IPS DF 19.7 (cell line): Measurements from ENCODE around the gene SNX25.
A peak's percentile ranks its signal among the peaks of the same experiment; 100 is the strongest.
"Not testable (repeated sequence)": the region's sequence is repeated elsewhere in the genome, so short reads cannot be mapped to it uniquely, and the experiment has no call there.

Experiments used
- DNase-seq: peaks from one replicate; pipeline ENCODE4 v3.0.0-alpha.2; 2013; ENCODE audit warnings: low read depth, low spot score

Gene SNX25

DNA sequence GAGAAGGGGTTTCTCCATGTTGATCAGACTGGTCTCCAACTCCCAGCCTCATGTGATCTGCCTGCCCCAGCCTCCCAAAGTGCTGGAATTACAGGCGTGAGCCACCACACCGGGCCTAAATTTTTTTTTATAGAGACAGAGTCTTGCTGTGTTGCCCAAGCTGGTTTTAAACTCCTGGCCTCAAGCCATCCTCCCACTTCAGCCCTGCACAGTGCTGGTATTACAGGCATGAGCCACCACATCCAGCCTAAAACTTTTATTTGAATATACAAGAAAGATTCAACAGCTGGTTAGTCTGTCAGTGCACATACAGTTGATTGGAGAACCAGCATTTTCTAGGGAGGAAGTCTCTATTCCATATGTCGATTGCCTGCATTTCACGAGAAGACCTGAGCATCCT is 95.1 kb downstream of the SNX25 start:
- no peak for DNase-seq

DNA sequence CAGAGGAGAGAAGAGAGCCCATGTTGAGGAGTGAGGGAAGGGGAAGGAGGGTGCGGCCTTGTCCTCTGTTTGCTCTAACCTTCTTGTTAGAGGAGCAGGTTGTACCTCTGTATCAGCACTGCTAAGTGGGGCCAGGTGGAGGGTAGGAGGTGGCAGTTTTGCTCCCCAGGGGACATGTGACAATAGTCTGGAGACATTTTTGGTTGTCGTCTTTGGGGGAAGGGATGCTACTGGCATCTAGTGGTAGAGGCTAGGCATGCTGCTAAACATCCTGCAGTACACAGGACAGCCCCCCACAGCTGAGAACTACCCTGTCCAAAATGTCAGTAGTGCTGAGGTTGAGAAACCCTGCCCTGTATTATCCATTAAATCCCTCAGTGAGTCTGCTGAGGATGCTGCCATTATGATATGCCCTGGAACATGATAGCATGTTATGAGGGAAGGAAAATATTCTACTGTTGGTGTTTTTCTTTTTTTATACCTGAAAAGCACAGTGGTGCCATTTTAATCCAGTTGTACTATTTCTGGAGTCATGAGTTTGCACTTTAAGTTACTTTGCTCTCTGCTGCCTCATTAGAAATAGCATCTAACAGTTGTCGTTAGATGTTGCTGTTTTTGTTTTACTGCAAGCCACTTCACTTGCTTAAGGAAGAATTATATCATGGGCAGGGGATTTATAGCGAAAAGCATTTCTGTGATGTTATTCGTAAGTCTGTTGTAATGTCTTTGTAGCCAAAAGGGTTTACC is 95.7 kb downstream of the SNX25 start:
- DNase-seq, result peak; percentile 52

DNA sequence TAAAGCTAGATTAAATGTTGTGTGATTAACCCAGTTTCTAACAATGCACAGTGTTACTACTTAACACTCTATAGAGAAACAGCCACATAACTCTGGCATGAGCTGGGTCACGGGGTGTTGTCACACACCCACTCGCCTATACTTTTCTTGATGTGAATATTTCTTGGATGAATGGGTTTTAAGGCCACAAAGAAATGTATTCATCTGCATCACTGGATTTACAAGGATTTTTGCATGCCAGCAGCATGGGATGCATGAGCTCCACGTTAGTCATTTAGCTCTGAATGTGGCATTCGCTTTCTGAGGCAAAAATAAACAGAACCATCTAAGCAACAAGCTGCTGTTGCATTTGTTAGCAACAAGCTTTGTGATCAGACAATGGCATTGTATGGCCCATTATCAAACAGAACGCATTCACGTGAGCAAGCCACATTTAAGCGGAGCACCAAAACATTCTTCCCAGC is 96.6 kb downstream of the SNX25 start:
- no peak for DNase-seq

DNA sequence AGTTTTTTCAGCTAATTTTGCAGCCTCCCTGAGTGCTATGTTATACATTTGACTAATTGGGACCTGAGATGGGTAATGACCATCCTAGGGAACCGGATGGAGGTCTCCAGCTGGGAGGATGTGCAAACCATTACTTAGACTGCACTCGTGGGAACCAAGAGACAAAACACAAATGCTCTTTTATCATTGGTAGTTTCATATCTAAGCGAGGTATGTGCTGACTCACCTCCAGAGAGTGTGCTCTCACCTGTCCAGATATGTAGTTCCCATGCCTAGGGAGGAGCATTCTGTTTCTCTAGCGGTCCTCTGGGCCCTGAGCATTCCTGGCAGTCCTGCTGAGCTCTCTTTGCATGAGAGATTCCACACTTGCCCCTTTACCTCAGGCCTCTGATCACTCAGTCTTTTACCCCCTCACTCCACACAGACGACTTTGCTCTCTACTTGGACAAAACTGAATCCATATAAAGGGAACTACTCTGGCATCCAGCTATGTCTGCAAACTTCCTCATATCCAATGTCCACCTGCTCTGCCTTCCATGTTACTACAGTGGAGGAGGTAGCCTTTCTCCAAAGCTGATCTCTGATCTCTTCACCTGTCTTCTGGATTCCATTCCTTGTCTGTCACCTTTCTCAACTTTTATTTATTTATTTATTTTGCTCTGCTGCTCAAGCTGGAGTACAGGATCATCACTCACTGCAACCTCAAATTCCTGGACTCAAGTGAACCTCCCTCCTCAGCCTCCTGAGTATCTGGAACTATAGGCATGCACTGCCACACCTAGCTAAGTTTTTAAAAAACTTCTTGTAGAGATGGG is 97.9 kb downstream of the SNX25 start:
- DNase-seq, result no peak

DNA sequence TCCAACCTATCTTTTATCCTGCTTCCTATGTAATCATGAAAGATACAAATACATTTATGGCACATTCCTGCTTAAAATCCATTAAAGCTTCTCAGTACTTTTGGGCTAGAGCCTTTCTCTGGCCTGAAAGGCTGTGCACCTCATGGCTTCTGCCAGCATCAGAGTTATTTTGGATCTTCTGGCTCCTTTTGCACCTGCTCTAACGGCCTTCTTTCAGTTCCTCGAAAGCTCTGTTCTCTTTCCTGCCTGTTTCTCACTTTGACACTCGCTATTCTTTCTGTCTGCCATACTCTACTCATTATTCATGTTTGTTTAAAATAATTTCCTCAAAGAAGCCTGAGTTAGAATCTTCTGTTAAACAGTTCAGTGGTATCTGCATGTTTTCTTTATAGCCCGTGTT is 100.4 kb downstream of the SNX25 start:
- no peak for DNase-seq

DNA sequence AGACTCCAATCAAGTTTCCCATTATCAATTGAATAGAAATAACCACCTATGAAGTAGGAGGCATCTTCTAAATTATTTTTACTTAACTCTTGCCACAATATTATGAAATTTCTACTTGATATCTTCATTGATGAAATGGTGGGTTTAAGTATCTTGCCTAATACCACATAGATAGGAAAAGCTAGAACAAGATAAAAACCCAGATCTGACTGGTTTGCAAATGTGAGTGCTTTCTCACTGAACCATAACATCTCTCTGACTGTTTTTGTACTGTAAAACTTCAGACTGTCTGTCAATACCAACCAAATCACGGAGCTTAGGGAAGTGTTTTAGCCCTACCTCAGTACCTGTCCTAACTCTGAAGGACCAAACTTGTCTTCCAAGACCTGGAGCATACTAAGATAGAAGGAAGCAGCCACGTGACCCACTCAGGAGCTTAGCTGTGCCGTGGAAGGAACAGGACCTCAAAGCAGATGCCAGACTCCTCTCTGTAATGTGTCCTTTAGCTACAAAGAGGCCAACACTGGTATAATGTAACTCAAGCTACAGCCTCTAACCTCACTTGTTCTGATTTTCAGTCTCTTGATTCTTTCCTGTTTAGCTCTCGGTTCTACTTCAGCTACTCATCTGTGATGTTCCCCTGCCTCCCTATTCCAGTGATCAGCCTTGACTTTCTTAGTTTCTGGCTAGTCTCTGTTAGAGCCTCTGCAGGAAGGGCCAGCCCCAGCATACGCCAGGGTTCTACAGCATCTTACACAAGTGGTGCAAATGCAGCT is 101.9 kb downstream of the SNX25 start:
- no peak for DNase-seq

DNA sequence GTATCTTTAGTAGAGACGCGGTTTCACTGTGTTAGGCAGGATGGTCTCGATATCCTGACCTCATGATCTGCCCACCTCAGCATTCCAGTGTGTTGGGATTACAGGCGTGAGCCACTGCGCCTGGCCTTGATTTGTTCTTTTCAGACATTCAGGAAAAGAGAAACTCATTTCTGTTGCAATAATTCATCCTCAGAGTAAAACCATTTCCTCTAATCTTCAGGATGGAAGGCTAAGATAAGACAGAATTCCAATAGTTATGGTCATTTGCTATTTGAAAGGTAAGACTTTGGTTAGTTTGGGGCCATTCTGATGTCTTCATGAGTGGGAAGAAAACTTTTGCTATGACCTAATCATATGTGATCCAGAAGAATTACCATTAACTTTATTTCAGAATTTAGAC is 103.3 kb downstream of the SNX25 start:
- DNase-seq, result no peak

DNA sequence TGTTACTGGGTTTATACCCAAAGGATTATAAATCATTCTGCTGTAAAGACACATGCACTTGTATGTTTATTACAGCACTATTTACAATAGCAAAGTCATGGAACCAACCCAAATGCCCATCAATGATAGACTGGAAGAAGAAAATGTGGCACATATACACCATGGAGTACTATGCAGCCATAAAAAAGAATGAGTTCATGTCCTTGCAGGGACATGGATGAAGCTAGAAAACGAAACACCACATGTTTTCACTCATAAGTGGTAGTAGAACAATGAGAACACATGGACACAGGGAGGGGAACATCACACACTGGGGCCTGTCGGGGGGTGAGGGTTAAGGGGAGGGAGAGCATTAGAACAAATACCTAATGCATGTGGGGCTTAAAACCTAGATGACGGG is 108.1 kb downstream of the SNX25 start:
- not testable (repeated sequence) for DNase-seq

DNA sequence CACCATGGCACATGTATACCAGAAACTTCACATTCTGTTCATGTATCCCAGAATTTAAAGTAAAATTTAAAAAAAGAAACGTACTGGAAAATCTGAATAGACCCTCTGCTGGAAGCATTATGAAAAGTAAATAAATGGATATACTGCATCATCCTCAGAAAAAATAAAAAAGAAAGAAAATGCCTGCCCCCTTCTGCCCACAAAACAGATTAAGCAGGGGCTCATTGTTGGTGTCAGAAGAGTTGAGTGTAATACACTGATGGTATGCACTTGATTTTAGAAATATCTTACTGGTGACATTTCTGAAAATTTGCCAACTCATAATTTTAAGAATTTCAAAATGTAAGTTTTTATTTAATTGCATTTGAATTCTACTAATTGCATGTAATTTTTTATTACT is 108.5 kb downstream of the SNX25 start:
- DNase-seq, result no peak

DNA sequence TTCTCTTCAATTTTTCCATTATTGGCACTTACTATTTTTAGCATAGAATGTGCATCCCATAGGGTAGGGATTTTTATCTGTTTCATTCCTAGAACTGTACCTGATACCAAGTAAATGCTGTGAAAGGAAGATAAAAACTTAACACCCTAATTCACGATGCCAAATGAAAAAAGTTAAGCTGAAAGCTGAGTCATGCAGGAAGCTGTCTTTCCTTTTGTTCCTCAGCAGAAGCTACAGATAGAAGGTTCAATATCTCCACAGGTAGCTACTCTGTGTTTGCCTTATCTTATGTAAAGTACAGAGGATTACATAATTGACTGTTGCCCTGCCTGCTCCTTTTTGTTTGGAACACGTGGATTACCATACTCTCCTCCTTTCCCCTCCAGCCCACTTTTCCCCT is 109.3 kb downstream of the SNX25 start:
- DNase-seq, result peak; percentile 81

DNA sequence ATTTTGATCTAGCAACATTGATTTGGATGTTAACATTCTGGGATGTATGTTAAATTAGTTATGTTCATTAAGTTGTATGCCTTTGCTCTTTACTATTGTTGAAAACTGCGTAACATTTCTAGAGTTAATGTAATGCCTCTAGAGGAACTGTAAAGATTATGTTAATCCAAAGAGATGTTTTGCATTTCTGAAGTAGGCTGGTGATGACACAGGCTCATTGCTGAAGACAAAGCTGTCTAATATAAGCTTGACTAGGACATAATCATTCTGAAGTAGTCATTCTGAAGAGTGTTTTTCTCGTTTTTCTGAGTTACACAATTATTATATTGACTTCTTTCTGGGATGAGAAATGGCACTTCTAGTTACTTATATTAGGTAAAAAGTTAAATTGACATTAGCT is 113.4 kb downstream of the SNX25 start:
- no peak for DNase-seq

DNA sequence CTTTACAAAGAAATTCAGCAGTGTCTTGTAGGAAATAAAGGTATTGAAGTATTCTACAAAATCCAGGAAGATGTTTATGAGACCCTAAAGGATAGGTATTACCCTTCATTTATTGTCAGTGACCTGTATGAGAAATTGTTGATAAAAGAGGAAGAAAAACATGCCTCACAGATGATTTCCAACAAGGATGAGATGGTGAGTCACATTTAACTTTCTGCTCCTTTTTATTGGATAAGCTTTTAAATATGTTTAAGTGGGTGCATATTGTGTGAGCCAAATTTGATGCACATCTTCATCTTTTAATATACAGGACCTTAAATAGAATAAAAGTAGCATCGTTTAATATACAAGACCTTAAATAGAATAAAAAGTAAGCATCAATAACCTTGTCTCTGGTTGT is 114.2 kb downstream of the SNX25 start:
- no peak for DNase-seq

DNA sequence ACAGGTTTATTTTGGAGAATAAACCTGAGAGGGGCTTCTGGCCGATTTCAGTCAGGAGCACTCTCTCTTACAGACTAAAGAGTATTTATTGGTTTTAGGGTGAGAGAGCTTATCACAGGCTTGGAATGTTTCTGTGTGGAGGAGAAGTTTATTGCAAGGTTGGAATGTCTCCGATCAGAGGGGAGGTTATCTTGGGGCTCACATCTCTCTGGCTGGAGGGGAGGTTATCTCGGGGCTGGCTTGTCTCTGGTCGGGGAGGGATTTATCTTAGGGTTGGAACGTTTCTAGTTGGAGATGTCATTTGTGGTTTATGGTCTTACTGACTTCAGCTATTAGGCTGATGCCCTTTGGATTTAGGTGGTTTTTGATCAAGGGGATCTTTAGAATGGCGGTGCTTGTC is 115.0 kb downstream of the SNX25 start:
- DNase-seq, result not testable (repeated sequence)

DNA sequence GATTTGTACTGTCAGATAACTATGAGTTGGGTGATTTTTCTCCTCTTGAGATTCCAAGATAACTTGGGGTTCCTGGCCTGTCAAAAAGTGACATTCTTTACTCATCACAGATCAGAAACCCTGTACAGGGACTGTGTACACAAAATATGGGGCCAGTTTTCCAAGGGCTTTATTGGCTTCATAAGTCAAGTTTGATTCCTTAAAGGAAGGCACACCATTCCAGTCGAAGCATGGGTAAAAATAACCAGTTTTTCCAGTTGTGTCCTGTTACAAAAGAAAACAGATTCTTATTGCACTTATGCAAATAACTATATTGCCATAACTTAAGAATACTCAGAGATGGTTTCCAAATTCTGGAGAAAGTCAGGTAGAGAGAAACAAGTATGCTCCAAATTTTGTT is 116.3 kb downstream of the SNX25 start:
- DNase-seq, result not testable (repeated sequence)

DNA sequence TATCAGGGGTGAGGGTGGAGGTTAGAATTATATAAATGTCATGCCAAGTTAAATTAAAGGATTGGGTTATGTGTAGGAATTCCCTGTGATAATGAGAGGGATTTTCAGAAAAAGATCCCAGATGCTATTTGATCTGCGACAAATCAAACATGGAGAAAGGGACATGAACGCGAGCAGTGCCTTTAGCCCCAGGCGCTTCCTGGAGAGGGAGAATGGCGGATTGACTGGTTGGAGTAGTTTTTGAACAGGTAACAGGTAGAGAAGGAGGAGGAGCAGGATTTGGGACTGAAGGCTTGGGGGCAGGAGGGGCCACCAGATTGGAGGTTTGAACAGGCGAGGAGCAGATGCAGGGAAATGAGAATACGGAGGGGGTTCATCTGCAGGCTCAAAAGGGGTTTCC is 119.2 kb downstream of the SNX25 start:
- DNase-seq, result no peak

DNA sequence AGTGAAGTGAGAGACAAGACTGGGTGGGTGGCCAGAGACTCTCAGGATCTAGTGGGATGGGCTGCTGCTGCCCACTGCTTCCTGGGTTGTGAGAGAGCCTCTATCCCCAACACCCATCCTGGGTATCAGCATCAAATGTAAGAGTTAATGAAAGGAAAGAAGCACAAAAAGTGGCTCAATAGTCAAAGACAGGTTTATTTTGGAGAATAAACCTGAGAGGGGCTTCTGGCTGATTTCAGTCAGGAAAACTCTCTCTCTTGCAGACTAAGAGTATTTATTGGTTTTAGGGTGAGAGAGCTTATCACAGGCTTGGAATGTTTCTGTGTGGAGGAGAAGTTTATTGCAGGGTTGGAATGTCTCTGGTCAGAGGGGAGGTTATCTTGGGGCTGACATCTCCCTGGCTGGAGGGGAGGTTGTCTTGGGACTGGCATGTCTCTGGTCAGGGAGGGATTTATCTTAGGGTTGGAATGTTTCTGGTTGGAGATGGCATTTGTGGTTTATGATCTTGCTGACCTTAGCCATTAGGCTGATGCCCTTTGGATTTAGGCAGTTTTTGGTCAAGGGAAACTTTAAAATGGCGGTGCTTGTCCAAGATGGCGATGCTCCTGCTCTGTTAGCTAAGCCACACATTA is 120.6 kb downstream of the SNX25 start:
- not testable (repeated sequence) for DNase-seq

DNA sequence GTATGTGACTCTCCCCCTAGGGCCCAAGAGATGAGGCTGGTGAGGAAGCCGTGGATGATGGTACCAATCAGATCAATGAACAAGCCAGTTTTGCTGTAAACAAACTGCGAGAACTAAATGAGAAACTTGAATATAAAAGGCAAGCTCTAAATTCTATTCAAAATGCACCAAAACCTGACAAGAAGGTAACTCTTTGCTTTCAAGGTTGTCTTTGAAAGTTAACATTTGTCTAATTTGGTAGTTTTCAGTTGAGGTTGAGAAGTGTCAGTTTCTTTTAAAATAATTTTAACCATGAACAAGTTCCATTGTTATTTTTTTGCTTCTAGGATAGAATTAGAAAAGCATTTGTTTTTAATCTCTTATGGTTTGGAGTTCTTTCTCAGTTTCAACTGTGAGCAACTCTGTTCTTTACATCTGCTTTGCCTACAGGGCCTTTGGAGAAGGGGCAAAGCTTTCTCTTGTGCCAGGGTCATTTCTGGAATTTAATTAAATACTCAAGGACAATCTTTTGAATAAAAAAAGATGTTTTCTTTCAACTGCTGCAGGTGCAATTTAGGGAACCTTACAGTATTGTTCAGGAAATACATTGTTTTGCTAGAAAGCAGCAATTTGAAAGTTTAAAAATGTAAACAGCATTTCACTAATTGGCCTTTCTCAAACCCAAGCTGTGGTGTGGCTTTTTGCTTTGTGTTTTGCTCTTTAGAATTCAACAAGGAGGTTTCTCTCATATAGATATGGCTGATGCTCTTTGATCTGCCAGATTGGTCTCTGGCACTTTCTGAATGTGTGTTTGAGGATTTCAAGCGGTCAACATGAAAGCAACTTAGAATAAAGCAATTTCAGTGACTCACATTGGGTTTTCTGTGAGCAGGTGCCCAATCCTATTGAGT is 123.4 kb downstream of the SNX25 start:
- no peak for DNase-seq

DNA sequence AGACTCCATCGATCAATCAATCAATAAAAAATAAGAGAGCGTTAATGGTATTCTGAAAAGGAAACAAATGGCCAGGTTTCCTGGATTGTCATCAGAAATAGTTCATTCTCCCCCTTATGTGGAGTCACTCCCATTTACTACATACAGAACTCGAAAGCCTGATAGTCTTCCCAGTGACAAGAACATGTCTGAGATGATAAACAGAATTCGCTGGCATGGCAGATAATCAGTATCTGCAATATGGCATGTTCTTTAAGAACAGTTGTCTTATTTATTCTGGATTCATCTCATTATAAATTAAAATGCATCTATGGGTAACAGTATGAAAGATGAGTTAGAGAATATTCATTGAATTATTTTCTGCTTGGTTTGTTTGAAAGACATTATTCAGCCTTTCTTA is 124.9 kb downstream of the SNX25 start:
- no peak for DNase-seq

DNA sequence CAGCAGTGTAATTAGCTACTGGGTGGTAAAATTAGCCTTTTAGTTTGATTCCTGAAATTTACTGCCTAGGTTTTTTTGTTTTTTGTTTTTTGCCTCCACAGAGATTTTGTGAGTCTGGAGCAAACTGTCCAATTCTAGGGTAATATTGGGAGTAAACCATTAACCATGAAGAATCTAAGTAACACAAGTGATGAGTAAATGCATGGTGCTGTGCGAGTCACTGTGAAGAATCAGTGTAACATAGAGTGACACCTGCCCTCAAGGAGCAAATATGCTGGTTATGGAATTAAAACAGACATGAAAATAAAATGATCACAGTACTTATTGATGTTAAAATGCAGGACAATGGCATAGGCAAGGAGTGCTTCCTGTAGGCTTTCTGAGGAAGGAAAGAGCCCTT is 126.2 kb downstream of the SNX25 start:
- no peak for DNase-seq

DNA sequence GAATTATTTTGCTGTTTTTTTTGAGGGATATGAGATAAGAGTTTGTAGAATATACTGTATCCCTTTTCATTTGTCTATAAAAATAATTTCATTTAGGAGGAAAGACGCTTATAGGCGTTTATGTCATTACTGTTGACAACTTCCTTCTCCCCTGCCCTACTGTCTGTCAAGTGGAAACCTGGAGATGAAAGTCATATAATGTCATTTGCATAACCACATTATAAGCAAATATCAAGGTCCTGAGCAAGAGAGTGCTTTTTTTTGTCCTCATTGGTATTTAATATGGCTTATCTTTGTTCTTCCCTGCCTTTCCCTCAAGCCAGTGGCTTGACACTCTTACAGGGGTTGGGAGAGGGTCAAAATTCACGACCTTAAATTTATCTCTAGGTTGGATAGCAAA is 130.5 kb downstream of the SNX25 start:
- DNase-seq, result no peak

DNA sequence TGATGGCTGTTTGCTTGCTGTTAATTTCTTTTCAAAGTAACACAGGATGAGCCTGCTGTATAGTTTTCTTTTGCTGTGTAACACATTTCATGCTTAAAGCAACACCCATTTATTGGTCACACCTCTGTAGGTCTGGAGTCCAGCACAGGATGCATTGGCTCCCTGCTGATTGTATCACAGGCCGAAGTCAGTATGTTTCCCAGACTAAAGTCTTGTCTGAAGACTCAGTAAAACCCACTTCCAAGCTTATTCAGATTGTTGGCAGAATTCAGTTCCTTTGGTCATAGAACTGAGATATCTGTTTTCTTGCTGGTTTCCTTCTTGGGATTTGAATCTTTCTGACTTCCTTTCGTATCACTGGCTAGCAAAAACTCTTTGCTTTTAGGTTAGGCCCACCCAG is 132.0 kb downstream of the SNX25 start:
- no peak for DNase-seq
